NCI-H1048 (cell line): ENCODE data around the gene DTX3.
A peak's percentile ranks its signal among the peaks of the same experiment; 100 is the strongest.
"Not testable (repeated sequence)": the region's sequence is repeated elsewhere in the genome, so short reads cannot be mapped to it uniquely, and the experiment has no call there.

ENCODE experiments used
- DNase-seq: peaks from one replicate; lab custom pipeline; 2025; lab: John Stamatoyannopoulos, UW

The DTX3 gene

DNA sequence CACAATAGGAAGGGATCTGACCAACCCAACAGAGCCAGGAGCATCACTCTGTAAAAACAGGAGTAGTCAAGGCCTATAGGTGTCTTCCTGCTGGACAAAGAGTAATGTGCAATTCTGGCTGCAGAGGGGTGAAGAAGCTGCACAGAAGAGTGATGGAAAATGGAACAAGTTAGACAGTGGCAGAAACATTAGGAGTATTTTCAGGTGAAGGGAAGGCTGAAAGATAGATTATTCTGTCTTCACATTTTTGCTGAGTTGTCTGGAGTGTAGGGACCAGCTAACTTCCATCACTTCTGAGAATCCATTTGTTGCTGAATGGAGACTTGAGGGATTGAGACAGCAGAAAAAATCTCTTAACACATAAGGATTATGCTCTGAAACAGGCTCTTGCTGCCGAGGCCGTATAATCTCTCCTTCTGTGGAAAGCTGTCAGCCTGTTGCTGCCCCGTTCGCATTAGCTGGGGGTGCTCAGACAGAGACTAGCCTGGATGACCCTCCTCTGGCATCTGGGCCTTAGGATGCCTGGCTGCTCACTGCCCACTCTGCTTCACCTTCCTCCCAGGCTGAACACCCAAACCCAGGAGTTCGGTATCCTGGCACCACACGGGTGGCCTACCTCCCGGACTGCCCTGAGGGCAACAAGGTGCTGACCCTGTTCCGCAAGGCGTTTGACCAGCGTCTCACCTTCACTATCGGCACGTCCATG, 3.5 kb downstream of the DTX3 start:
- no peak for DNase-seq

- DNase-seq: no peak
Observed at GRCh38 chr12:57609101-57609780, 4.6 kb downstream of the DTX3 start.

- no peak for DNase-seq
Observed at GRCh38 chr12:57609781-57610553, 5.3 kb downstream of the DTX3 start.

- no peak for DNase-seq
Observed at GRCh38 chr12:57610554-57611107, 6.0 kb downstream of the DTX3 start.

GRCh38 chr12:57611108-57611826, 6.6 kb downstream of the DTX3 start, which contains the start of gene ARHGEF25:
ARHGEF25 (plus strand) TSS chr12:57611435; CDS start chr12:57611895, 460 bp downstream.
- DNase-seq: peak; percentile 37

DNA sequence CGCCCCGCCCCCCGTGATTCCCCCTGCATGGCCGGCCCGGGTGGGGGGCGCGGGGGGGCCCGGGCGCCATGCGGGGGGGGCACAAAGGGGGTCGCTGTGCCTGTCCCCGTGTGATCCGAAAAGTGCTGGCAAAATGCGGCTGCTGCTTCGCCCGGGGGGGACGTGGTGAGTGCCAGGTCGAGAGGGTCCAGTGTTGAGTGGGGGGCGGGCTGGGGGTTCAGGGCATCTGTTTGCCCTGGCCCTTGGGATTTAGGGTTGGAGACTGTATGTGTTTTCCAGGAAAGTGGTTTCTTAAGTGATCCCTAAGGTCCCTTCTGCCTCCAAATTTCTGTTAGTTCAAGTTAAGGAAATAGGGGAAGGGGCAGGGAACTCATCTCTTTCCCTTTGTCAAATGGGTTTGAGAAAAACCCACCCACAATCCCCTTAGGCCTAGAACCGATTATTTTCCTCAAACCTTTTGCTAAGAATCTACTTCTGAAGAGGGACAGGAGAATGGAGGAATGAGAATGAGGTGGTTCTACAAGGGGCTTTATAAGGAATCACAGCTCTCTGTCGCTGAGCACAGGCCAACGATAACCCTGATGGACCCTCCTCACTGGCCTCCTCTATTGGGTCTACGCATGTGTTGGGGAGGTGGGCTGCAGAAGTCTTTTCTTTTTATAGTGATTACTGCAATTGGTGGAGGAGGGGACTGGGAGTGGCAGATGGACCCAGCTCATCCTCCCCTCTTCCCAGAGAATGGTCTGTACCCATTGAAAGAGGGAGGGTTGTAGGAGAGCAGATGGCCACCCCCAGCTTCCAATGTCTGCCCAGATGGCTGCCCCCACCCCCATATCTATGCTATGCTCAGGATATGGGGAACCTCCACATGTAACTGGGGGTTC, 7.4 kb downstream of the DTX3 start:
- no peak for DNase-seq

DNA sequence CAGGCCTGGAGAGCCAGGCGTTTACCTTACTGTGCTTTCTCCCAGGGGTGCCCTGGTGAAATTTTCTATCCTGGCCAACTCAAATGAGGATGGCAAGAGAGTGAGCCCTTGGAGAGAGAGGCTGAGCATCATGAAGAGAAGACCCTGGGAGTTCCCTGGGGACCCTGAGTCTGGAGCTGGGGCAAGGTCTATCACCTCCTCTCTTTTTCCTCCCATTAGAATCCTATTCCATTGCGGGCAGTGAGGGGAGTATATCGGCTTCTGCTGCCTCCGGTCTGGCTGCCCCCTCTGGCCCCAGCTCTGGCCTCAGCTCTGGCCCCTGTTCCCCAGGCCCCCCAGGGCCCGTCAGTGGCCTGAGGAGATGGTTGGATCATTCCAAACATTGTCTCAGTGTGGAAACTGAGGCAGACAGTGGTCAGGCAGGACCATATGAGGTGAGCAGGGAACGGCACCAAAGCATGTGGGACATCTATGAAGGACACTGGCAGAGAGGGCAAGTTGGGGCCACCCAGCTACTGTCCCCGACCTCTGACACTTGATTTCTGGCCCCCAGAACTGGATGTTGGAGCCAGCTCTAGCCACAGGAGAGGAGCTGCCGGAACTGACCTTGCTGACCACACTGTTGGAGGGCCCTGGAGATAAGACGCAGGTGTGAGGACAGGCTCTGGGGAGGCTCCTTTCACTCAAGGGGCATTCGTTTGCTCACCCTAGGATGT, 8.2 kb downstream of the DTX3 start:
- no peak for DNase-seq

GRCh38 chr12:57613427-57614109, 8.9 kb downstream of the DTX3 start:
- DNase-seq: no peak

DNA sequence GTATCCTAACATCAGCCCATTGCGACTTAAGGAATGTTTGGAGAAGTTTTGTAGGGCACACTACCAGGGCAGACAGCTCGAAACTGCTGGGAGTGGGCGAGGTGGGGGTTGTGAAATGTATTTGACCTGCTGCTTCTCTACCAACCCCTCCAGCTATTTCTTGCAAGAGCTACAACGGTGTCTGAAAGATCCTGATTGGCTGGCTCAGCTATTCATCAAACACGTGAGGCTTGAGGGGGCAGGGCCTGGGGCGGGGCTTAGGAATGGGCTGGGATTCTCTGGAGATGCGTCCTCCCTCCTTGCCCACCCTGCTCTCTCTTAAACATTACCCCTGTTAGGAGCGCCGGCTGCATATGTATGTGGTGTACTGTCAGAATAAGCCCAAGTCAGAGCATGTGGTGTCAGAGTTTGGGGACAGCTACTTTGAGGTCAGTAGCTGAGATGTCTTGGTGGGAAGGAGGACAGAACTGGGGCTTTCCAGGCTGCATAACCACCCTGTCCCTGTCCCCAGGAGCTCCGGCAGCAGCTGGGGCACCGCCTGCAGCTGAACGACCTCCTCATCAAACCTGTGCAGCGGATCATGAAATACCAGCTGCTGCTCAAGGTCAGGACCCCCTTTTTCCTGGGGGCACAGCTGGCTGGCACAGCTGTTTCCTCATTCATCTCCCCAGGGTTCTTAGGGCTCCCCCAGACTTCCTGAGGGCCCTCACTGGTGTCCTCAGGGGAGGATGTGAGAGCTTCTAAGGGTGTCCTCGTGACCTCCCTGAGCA, 9.7 kb downstream of the DTX3 start:
- no peak for DNase-seq

- DNase-seq: no peak
Observed at GRCh38 chr12:57614948-57615500, 10.4 kb downstream of the DTX3 start.

DNA sequence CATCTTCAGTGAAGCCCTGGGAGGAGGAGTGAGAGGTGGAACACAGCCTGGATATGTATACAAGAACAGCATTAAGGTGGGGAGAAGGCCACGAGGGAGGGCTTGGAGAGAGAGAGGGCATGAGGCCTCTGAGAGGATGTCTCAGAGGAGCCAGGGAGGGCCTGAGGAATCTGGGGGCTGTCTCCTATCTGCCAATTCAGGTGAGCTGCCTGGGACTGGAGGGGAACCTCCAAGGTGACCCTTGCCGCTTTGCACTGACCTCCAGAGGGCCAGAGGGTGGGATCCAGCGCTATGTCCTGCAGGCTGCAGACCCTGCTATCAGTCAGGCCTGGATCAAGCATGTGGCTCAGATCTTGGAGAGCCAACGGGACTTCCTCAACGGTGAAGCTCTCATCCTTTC, 11.0 kb downstream of the DTX3 start:
- no peak for DNase-seq

GRCh38 chr12:57616383-57617101, 11.9 kb downstream of the DTX3 start:
- DNase-seq: no peak

DNA sequence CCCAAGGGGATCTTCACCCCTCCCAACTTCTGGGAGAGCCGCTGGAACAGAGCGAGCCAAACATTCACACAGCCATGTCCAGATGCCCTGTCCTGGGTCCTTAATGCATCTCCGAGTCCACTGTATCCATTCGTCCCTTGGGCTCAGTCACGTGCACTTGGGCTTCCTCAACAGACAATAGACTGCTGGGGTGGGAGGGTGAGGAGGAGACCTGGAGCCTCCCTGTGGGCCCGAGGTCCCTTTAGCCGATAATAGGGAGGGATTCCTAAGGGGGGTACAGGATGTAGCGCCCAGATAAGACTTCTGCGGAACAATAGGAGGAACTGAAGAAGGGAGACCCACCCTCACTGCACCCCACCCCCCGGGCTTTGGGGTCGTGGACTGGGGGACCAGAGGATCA, 13.3 kb downstream of the DTX3 start:
- DNase-seq: no peak

GRCh38 chr12:57618431-57618830, 13.8 kb downstream of the DTX3 start:
- not testable (repeated sequence) for DNase-seq

GRCh38 chr12:57618966-57619433, 14.4 kb downstream of the DTX3 start:
- DNase-seq: no peak

DNA sequence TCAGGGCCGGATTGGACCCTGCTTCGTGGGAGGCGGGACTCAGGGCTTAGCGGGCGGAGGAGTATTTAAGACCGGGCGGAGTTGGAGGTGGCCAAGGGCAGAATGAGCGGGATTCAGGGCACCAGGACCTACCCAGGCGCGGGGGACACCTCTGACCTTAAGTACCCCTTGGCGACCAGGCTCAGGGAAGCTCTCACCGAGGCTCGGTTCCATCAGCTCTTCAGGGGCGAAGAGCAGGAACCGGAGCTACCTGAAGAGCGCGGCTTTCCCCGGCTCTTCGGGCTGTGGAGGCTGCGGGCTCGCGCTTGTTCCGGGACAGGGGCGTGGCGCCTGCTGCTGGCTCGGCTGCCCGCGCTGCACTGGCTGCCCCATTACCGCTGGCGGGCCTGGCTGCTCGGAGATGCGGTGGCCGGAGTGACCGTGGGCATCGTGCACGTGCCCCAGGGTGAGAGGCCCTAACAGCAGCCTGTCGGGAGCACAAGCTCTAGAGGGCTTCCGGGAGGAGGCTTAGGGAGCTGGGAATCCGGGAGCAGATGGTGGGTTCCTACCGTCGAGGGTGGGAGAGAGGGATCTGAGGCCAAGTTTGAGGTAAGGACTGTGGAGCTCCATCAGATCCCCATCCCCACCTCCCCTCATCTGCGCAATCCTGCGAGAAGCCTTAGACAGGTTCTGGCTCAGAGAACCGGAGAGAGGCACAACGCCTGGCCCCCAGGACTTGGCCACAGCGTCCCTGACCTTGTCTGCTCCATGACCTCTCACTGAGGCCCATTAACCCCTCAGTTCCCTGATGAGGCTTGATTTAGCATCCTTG, 15.0 kb downstream of the DTX3 start:
- DNase-seq: no peak
